Upper lobe of left lung (tissue), 6 donors: ENCODE measurements around the gene CARD9. TPM values are rescaled to one million over a fixed set of nuclear protein-coding genes. Genes with fewer than 3 reads are reported as not detected.
A peak's percentile ranks its signal among the peaks of the same experiment; 100 is the strongest.
"Not testable (repeated sequence)": the region's sequence is repeated elsewhere in the genome, so short reads cannot be mapped to it uniquely, and the experiment has no call there.

ENCODE experiments used
- ATAC-seq, 2 donors: fragments of 200-7000 bp; cut with Tn5 transposase; one replicate each; pipeline ENCODE4 v1.9.1; 2022; ENCODE audit warnings: mild to moderate bottlenecking in 2 of 2, moderate library complexity in 2 of 2; ENCODE audit not compliant: low FRiP score in 2 of 2
- DNase-seq, 2 donors: peaks; one replicate each; pipeline ENCODE4 v3.0.0-alpha.2; 2019 to 2020
- H3K27ac ChIP-seq, 4 donors: fragments of 200-600 bp; sonication (generic); one replicate each; pipeline ENCODE4 v1.5.1; 2016 to 2019
- H3K27me3 ChIP-seq, 4 donors: fragments of 200-600 bp; sonication (generic); one replicate each; pipeline ENCODE4 v1.5.1; 2017 to 2019
- H3K36me3 ChIP-seq, 4 donors: fragments of 200-600 bp; sonication (generic); one replicate each; pipeline ENCODE4 v1.5.1; 2016 to 2019
- H3K4me1 ChIP-seq, 4 donors: fragments of 200-600 bp; sonication (generic); one replicate each; pipeline ENCODE4 v1.5.1; 2018 to 2019
- H3K4me3 ChIP-seq, 4 donors: fragments of 200-600 bp; sonication (generic); one replicate each; pipeline ENCODE4 v1.5.1; 2017 to 2019; ENCODE audit warnings: mild to moderate bottlenecking in 2 of 4, moderate library complexity in 1 of 4
- H3K9me3 ChIP-seq, 4 donors: fragments of 200-600 bp; sonication (generic); one replicate each; pipeline ENCODE4 v1.5.1; 2018 to 2019
- CTCF ChIP-seq, 6 experiments: fragments of 450-650 bp in 4 of 6; fragments of 200-600 bp in 2 of 6; sonication (generic) in 2 of 6; IDR thresholded peaks; one replicate each; pipeline ENCODE4 v1.5.1; 2016 to 2019; ENCODE audit warnings: antibody characterized with exemption in 6 of 6
- EP300 ChIP-seq, 4 donors: sonication (generic); formaldehyde crosslinking; IDR thresholded peaks; one replicate each; pipeline ENCODE4 v1.5.1; 2017; ENCODE audit warnings: antibody characterized with exemption in 4 of 4, control low read depth in 2 of 4
- POLR2A ChIP-seq, 4 donors: fragments of 450-650 bp; IDR thresholded peaks; one replicate each; pipeline ENCODE4 v1.5.1; 2016 to 2017; ENCODE audit warnings: antibody characterized with exemption in 4 of 4, mild to moderate bottlenecking in 2 of 4
- POLR2AphosphoS5 ChIP-seq, 2 donors: sonication (generic); formaldehyde crosslinking; IDR thresholded peaks; one replicate each; pipeline ENCODE4 v1.5.1; 2017; ENCODE audit warnings: antibody characterized with exemption in 2 of 2
- WGBS, 2 donors: methylation state at CpG; one replicate each; pipeline ENCODE4 v1.1.5; 2017 to 2018; 5-methylcytosine and 5-hydroxymethylcytosine counted together
- total RNA-seq, 6 donors: library from RNA; depleted of rRNA in 4 of 6; stranded (reverse); fragments of >200 nt in 4 of 6; gene quantifications; one replicate each; pipeline versions ENCODE4 v1.1.0 to v1.2.1, GENCODE V29; 2016 to 2021
- donor health status: DM: no; HTN: no; CAD: no; lungs with moderate emphysema.
- donor health status: DM: no; HTN: yes; CAD: no; lungs with severe emphysema.

CARD9 gene
- total RNA-seq, 6 donors from 2014 or later, result 3.5 to 30.4 (median 16.8) TPM

- WGBS, 2 donors, result 70 to 82% methylated on average over 15 to 17 of the region's 17 CpGs
- no peaks in the 10 kb centered on the region for H3K9me3 ChIP-seq
- TF ChIP-seq POLR2AphosphoS5 (IDR thresholded peaks at IDR 0.05) (no peak), CTCF (IDR thresholded peaks at IDR 0.05) (no peak), POLR2A (IDR thresholded peaks at IDR 0.05) (no peak), EP300 (IDR thresholded peaks at IDR 0.05) (no peak)
- H3K27ac ChIP-seq, result peak overlapping the region in 2 of 4 donors; percentile 84 to 88
- H3K4me3 ChIP-seq, result no peak overlapping the region
- DNase-seq (peak in 1 of 2 donors; percentile 71), ATAC-seq (no peak)
- no peaks in the 10 kb centered on the region for H3K36me3 ChIP-seq
- H3K4me1 ChIP-seq, result peaks cover 18 to 27% (median 26%) of the 10 kb centered on the region in 4 donors
- no peaks in the 10 kb centered on the region for H3K27me3 ChIP-seq
These were observed 50.1 kb downstream of the CARD9 start for GRCh38 chr9:136323371-136323789.

GRCh38 chr9:136322756-136323330, 50.6 kb downstream of the CARD9 start:
- peaks cover 13 to 22% (median 21%) of the 10 kb centered on the region in 4 donors for H3K4me1 ChIP-seq
- TF ChIP-seq EP300 (IDR thresholded peaks at IDR 0.05) (no peak), CTCF (IDR thresholded peaks at IDR 0.05) (no peak), POLR2AphosphoS5 (IDR thresholded peaks at IDR 0.05) (no peak), POLR2A (IDR thresholded peaks at IDR 0.05) (no peak)
- no peaks in the 10 kb centered on the region for H3K9me3 ChIP-seq
- 78 to 93% methylated on average over 9 to 23 of the region's 23 CpGs for WGBS, 2 donors
- no peak overlapping the region for H3K4me3 ChIP-seq
- H3K27ac ChIP-seq, result no peak overlapping the region
- peak in 1 of 2 donors; percentile 54 for DNase-seq
- no peak for ATAC-seq
- no peaks in the 10 kb centered on the region for H3K36me3 ChIP-seq
- H3K27me3 ChIP-seq, result no peaks in the 10 kb centered on the region

- Histone ChIP-seq H3K4me3 (no peak overlapping the region), H3K9me3 (no peaks in the 10 kb centered on the region), H3K27ac (no peak overlapping the region), H3K4me1 (peaks cover 8 to 14% (median 12%) of the 10 kb centered on the region in 4 donors), H3K27me3 (no peaks in the 10 kb centered on the region), H3K36me3 (no peaks in the 10 kb centered on the region)
- TF ChIP-seq EP300 (IDR thresholded peaks at IDR 0.05), result no peak
- TF ChIP-seq POLR2A (IDR thresholded peaks at IDR 0.05), result no peak
- TF ChIP-seq POLR2AphosphoS5 (IDR thresholded peaks at IDR 0.05), result no peak
- WGBS, 2 donors, result 88 to 92% methylated on average over 3 to 19 of the region's 19 CpGs
- ATAC-seq (no peak), DNase-seq (peak in 1 of 2 donors; percentile 65)
These were observed 51.9 kb downstream of the CARD9 start for GRCh38 chr9:136321561-136321960.

GRCh38 chr9:136320972-136321371, 52.5 kb downstream of the CARD9 start:
- ATAC-seq, H3K4me1 ChIP-seq: not testable (repeated sequence)

GRCh38 chr9:136319955-136320354, 53.5 kb downstream of the CARD9 start:
- H3K27ac ChIP-seq, ATAC-seq: not testable (repeated sequence)
- 94 to 96% methylated on average over 3 of the region's 3 CpGs for WGBS, 2 donors

More at GRCh38 chr9:136320972-136321371, 52.5 kb downstream of the CARD9 start:
- not testable (repeated sequence) for H3K27ac ChIP-seq, DNase-seq, H3K36me3 ChIP-seq, H3K9me3 ChIP-seq, H3K27me3 ChIP-seq, H3K4me3 ChIP-seq

GRCh38 chr9:136319244-136319643, 54.2 kb downstream of the CARD9 start:
- H3K4me1 ChIP-seq, H3K27ac ChIP-seq, ATAC-seq, H3K4me3 ChIP-seq, H3K27me3 ChIP-seq, H3K36me3 ChIP-seq, DNase-seq: not testable (repeated sequence)
- 94 to 96% methylated on average over 14 of the region's 14 CpGs for WGBS, 2 donors
- peaks cover 0 to 13% (median 9%) of the 10 kb centered on the region in 4 donors for H3K9me3 ChIP-seq

More at GRCh38 chr9:136319955-136320354, 53.5 kb downstream of the CARD9 start:
- H3K27me3 ChIP-seq, DNase-seq, H3K4me1 ChIP-seq, H3K4me3 ChIP-seq, H3K36me3 ChIP-seq, H3K9me3 ChIP-seq: not testable (repeated sequence)

- H3K36me3 ChIP-seq, result no peaks in the 10 kb centered on the region
- H3K9me3 ChIP-seq, result peaks cover 0 to 13% (median 9%) of the 10 kb centered on the region in 4 donors
- peak in 1 of 2 donors; percentile 6 for ATAC-seq
- WGBS, 2 donors, result 83% methylated on average over 12 of the region's 16 CpGs; no CpG with 5 or more reads in 1 of the 2 donors
- no peak overlapping the region for H3K4me3 ChIP-seq
- DNase-seq, result peak in 1 of 2 donors; percentile 69
- TF ChIP-seq CTCF (IDR thresholded peaks at IDR 0.05) (no peak), POLR2AphosphoS5 (IDR thresholded peaks at IDR 0.05) (no peak), EP300 (IDR thresholded peaks at IDR 0.05) (no peak), POLR2A (IDR thresholded peaks at IDR 0.05) (no peak)
- no peak overlapping the region for H3K27ac ChIP-seq
- no peaks in the 10 kb centered on the region for H3K4me1 ChIP-seq
- H3K27me3 ChIP-seq, result no peaks in the 10 kb centered on the region
These were observed 54.7 kb downstream of the CARD9 start for GRCh38 chr9:136318776-136319241.
